Measurements from ENCODE around the gene PCSK7. TPM values are rescaled to one million over a fixed set of nuclear protein-coding genes. Genes with fewer than 3 reads are reported as not detected.

Gene PCSK7
- total and polyA plus RNA-seq, 5 experiments from 2014 or later: 32.6 to 296 (median 60.6) TPM

DNA sequence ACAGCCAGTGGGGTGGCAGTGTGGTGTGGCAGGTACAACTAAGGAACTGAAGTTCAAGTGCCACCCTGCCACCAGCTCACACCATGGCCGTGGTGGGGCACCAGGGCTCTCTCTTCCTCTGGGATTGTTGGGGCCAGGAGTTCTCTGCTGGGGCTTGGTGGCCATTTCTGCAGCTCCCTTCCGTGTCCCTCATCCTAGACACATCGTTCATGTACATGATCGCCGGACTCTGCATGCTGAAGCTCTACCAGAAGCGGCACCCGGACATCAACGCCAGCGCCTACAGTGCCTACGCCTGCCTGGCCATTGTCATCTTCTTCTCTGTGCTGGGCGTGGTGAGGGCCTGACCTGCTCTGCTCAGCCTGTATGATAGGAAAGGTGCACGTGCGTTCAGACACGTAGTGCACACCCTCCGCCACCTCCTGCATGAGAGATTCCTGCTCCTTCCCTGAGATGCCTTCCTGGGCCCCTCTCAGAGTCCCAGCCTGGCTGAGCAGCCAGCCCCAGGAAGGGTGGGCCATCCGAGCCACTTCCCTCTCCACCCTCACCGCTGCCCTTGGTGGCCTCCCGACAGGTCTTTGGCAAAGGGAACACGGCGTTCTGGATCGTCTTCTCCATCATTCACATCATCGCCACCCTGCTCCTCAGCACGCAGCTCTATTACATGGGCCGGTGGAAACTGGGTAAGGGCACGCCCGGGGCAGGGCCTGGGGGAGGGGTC lies 40.0 kb downstream of the PCSK7 start:
- DNase-seq (no peak), ATAC-seq (no peak)
- peaks cover 0 to 29% (median 11%) of the 10 kb centered on the region in 4 donors for H3K4me1 Mint-ChIP-seq
- peak overlapping the region in 4 of 10 donors; percentile 15 to 67 (median 52) for H3K27ac Mint-ChIP-seq
- peaks cover 0 to 17% (median 3%) of the 10 kb centered on the region in 3 donors for H3K36me3 Mint-ChIP-seq
- H3K4me3 Mint-ChIP-seq: peak overlapping the region in 1 of 10 donors; percentile 15
- H3K9me3 Mint-ChIP-seq: no peaks in the 10 kb centered on the region
- POLR2A ChIA-PET: interaction anchor here (1.1 to 1.6 kb wide), 2 partner anchors 11 to 13 kb away, joined by 3 read pairs; partner anchors contain the start of gene SIDT2
- no peaks in the 10 kb centered on the region for H3K27me3 Mint-ChIP-seq

- peaks cover 0 to 20% (median 3%) of the 10 kb centered on the region in 3 donors for H3K36me3 Mint-ChIP-seq
- no peaks in the 10 kb centered on the region for H3K27me3 Mint-ChIP-seq
- H3K4me1 Mint-ChIP-seq: peaks cover 0 to 37% (median 7%) of the 10 kb centered on the region in 4 donors
- POLR2A ChIA-PET: no interaction called here
- ATAC-seq: no peak
- no peaks in the 10 kb centered on the region for H3K9me3 Mint-ChIP-seq
- H3K27ac Mint-ChIP-seq: peak overlapping the region in 2 of 10 donors; percentile 29 to 65
- DNase-seq: no peak
- H3K4me3 Mint-ChIP-seq: peak overlapping the region in 1 of 10 donors; percentile 40
Measured at GRCh38 chr11:117189941-117190544, 41.8 kb downstream of the PCSK7 start.

DNA sequence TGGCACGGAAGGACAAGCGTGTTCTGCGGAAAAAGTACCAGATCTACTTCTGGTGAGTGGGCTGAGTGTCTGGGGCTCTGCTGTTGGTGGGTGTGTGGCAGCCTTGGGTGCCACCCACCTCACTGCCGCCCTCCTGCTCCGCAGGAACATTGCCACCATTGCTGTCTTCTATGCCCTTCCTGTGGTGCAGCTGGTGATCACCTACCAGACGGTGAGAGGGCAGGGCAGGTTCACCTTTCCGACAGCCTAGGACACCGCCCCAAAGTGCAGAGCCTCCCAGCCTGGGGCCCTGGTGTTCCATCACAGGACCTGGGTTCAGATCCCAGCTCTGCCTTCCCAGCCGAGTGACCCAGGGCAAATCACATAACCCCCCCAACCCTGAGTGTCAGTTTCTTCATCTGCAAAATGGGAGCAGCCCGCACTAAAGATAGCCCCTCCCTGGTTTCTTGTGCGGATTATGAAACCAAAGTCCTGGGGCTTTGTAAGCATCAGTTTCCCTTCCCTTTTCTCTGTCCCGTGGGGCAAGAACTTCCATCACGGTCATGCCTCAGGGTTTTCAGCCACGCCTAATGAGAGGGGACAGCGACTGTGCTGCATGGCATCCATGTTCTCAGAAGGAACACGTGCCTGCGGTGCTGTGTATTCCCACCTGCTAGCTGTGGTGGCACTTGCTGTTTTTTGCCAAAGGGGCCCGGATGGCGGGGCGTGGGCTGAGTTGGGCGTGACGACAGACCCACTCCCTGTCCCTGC lies 42.5 kb downstream of the PCSK7 start:
- Mint-ChIP-seq H3K4me1 (peaks cover 0 to 36% (median 7%) of the 10 kb centered on the region in 4 donors), H3K27ac (peak overlapping the region in 4 of 10 donors; percentile 29 to 65 (median 50)), H3K27me3 (no peaks in the 10 kb centered on the region), H3K36me3 (peaks cover 0 to 21% (median 3%) of the 10 kb centered on the region in 3 donors), H3K9me3 (no peaks in the 10 kb centered on the region), H3K4me3 (peak overlapping the region in 1 of 10 donors; percentile 40)
- ATAC-seq: peak in 1 of 2 donors; percentile 58
- POLR2A ChIA-PET: interaction anchor here (0.8 to 1.0 kb wide), 2 partner anchors 10 to 19 kb away, joined by 3 to 4 read pairs; no protein-coding TSS in a partner anchor
- peak in 1 of 10 donors; percentile 31 for DNase-seq

DNA sequence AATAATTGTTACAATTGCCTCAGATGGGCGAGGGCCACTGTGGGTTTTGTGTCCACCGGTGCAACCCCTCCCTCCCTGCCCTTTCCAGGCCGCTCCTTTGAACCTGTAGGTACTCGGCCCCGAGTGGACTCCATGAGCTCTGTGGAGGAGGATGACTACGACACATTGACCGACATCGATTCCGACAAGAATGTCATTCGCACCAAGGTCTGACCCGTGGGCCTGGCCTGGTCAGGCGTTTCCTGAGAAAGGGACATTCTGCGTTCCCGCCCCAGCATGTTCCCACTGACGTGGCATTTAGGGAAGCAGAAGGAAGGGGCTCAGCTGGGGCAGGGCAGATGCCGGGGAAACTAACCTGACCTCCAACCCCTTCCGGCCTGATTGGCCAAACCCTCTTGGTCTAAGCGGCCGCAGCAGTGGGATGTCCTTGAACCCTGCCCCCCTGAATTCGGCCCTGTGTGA lies 43.2 kb downstream of the PCSK7 start:
- H3K9me3 Mint-ChIP-seq: no peaks in the 10 kb centered on the region
- peak overlapping the region in 2 of 10 donors; percentile 41 to 60 for H3K27ac Mint-ChIP-seq
- DNase-seq: no peak

DNA sequence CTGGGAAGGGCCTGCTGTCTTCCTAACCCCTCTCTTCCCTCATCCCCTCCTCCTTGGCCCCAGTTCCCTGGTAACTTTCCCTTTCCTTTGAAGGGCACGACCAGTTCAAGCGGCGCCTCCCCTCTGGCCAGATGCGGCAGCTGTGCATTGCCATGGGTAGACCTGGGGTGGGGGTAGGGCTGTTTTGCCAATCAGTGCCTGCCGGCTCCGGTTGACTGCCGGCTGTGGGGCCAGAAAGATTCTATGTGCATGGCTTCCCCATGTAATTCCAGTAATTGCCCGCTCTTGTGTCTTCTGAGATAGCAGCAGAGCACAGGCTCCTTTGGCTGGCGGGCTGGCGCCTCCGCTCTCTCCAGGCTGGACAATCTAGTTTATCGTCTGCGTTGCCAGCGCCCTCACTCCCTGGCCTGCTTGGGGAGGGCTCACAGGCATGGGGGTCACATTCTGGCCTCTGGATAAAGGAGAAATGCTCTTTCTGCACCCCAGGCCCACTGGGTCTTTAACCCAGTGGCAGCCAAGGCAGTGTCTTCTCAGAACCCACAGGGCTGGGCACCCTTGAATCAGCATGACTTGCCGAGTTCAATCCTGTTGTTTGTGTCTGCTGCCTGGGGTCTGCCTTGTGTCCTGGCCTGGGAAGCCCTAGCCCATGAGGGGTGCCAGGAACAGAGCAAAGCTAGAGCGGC lies 43.9 kb downstream of the PCSK7 start:
- H3K4me1 Mint-ChIP-seq: peaks cover 3 to 39% (median 5%) of the 10 kb centered on the region in 4 donors
- H3K9me3 Mint-ChIP-seq: no peaks in the 10 kb centered on the region
- ATAC-seq: no peak
- H3K4me3 Mint-ChIP-seq: peak overlapping the region in 1 of 10 donors; percentile 55
- DNase-seq: no peak
- H3K27me3 Mint-ChIP-seq: no peaks in the 10 kb centered on the region
- peak overlapping the region in 2 of 10 donors; percentile 8 to 60 for H3K27ac Mint-ChIP-seq
- H3K36me3 Mint-ChIP-seq: peaks cover 0 to 25% (median 5%) of the 10 kb centered on the region in 3 donors
- POLR2A ChIA-PET: interaction anchor here (0.8 to 1.0 kb wide), 2 partner anchors 8 to 17 kb away, joined by 3 to 4 read pairs; no protein-coding TSS in a partner anchor

More for the DNA sequence above, 43.2 kb downstream of the PCSK7 start:
- POLR2A ChIA-PET: interaction anchor here (0.8 to 1.0 kb wide), 2 partner anchors 9 to 18 kb away, joined by 3 to 4 read pairs; no protein-coding TSS in a partner anchor
- H3K36me3 Mint-ChIP-seq: peaks cover 0 to 24% (median 4%) of the 10 kb centered on the region in 3 donors
- H3K4me3 Mint-ChIP-seq: peak overlapping the region in 1 of 10 donors; percentile 52
- no peaks in the 10 kb centered on the region for H3K27me3 Mint-ChIP-seq
- H3K4me1 Mint-ChIP-seq: peaks cover 5 to 39% (median 7%) of the 10 kb centered on the region in 4 donors
- no peak for ATAC-seq

DNA sequence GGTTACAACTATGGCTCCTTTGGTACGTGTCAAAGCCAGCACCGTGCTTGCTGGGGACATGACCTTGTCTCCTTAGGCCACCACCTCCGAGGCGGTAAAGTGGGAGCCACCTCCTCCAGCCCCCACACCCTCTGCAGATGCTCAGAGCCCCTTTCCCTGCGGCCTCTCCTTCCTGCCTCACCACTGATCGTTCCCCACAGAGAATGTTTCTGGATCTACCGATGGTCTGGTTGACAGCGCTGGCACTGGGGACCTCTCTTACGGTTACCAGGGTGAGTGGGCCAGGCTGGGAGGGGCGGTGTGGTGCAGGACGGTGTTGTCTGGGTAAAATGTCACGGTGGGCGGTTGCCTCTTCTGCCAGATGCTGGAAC lies 44.5 kb downstream of the PCSK7 start:
- Mint-ChIP-seq H3K36me3 (peaks cover 0 to 24% (median 5%) of the 10 kb centered on the region in 3 donors), H3K4me3 (peak overlapping the region in 1 of 10 donors; percentile 65), H3K27me3 (no peaks in the 10 kb centered on the region), H3K27ac (peak overlapping the region in 3 of 10 donors; percentile 11 to 68 (median 48)), H3K4me1 (peaks cover 3 to 41% (median 5%) of the 10 kb centered on the region in 4 donors), H3K9me3 (no peaks in the 10 kb centered on the region)
- DNase-seq: no peak
- ATAC-seq: no peak
- POLR2A ChIA-PET: no interaction called here

GRCh38 chr11:117187007-117187406 lies 44.9 kb downstream of the PCSK7 start:
- Mint-ChIP-seq H3K27ac (peak overlapping the region in 7 of 10 donors; percentile 5 to 68 (median 44)), H3K4me3 (peak overlapping the region in 1 of 10 donors; percentile 65), H3K4me1 (peaks cover 3 to 41% (median 5%) of the 10 kb centered on the region in 4 donors), H3K9me3 (no peaks in the 10 kb centered on the region), H3K36me3 (peaks cover 0 to 24% (median 5%) of the 10 kb centered on the region in 3 donors), H3K27me3 (no peaks in the 10 kb centered on the region)
- POLR2A ChIA-PET: no interaction called here
- DNase-seq: no peak
- no peak for ATAC-seq

DNA sequence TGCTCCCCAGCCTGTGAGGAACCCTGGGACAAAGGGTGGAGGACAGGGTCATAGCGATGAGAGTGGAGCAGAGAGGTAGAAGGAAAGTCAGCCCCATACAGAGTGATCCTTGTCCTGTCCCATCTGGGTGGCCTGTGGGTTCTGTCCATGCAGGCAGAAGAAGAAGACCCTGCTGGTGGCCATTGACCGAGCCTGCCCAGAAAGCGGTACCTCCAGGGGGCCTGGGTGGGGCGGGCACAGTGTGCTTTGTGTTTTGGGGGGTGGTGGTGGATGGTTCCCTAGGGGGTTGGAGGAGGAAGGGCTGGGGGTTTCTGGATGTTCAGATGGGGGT lies 45.5 kb downstream of the PCSK7 start:
- Mint-ChIP-seq H3K27me3 (no peaks in the 10 kb centered on the region), H3K9me3 (no peaks in the 10 kb centered on the region), H3K4me1 (peaks cover 3 to 41% (median 5%) of the 10 kb centered on the region in 4 donors), H3K27ac (peak overlapping the region in 4 of 10 donors; percentile 31 to 88 (median 68)), H3K4me3 (peak overlapping the region in 1 of 10 donors; percentile 68), H3K36me3 (peaks cover 0 to 24% (median 5%) of the 10 kb centered on the region in 3 donors)
- ATAC-seq (no peak), DNase-seq (no peak)
- POLR2A ChIA-PET: interaction anchor here (1.1 kb wide), 1 partner anchor 16 kb away, joined by 3 read pairs; no protein-coding TSS in a partner anchor

DNA sequence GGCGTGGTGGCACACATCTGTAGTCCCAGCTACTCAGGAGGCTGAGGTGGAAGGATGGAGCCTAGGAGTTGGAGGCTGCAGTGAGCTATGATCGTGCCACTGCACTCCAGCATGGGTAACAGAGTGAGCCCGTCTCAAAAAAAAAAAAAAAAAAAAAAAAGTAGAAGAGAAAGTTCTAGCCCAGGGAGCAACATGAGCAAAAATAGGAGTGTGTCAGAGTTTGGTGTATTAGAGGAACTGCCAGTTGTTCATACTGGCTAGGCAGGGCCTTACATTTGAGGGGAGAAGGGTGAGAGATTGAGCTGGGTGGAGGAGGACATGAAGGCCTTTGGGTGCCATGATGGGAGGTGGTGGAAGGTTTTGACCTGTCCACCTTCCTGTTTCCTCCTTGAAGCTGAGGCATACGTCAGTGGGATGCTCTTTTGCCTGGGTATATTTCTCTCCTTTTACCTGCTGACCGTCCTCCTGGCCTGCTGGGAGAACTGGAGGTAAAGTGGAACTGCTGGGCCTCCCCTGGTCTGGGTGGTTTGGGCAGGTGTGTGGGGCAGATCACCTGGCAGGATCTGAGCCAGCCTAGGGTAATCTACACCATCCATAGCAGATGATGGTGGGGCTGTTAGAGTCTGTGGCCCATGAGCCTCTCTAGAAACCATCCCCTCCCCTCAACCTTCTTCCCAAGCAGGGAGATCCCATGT lies 46.0 kb downstream of the PCSK7 start:
- Mint-ChIP-seq H3K9me3 (no peaks in the 10 kb centered on the region), H3K27ac (peak overlapping the region in 5 of 10 donors; percentile 31 to 88 (median 54)), H3K27me3 (no peaks in the 10 kb centered on the region), H3K4me3 (peak overlapping the region in 1 of 10 donors; percentile 68), H3K4me1 (peaks cover 4 to 46% (median 9%) of the 10 kb centered on the region in 4 donors), H3K36me3 (peaks cover 0 to 24% (median 5%) of the 10 kb centered on the region in 3 donors)
- ATAC-seq: no peak
- POLR2A ChIA-PET: interaction anchor here (0.7 to 1.1 kb wide), 3 partner anchors 16 to 46 kb away, joined by 3 to 4 read pairs (median 3); partner anchors contain the start of gene PCSK7
- no peak for DNase-seq

DNA sequence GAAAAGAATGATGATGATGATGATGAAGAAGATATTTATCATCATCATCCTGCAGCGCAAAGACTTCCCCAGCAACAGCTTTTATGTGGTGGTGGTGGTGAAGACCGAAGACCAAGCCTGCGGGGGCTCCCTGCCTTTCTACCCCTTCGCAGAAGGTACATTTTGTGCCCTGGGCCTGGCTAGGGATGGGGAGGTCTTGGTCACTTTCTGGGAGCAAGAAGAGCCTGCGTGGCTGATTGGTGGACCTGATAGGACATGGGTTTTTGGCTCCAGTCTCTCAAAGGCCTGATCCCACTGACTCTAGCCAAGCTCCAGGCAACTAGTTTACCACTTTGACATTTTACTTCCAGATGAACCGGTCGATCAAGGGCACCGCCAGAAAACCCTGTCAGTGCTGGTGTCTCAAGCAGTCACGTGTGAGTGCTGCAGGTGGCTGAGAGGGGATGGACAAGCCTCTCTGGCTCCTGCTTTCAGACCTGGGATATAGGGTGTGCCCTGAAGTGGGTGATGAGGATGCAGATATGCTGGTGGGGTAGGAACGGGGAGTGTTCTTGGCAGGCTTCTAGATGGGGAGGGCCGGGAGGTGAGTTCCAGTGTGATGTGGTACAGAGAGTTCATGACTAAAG lies 48.0 kb downstream of the PCSK7 start:
- DNase-seq: peak in 1 of 10 donors; percentile 12
- Mint-ChIP-seq H3K27ac (peak overlapping the region in 2 of 10 donors; percentile 26 to 56), H3K9me3 (no peaks in the 10 kb centered on the region), H3K4me3 (no peak overlapping the region), H3K36me3 (peaks cover 0 to 21% (median 2%) of the 10 kb centered on the region in 3 donors), H3K27me3 (no peaks in the 10 kb centered on the region), H3K4me1 (peaks cover 11 to 53% (median 25%) of the 10 kb centered on the region in 4 donors)
- POLR2A ChIA-PET: interaction anchor here (0.6 to 1.9 kb wide), 2 partner anchors 12 to 33 kb away, joined by 4 to 6 read pairs; no protein-coding TSS in a partner anchor
- no peak for ATAC-seq
